SK-N-SH (cell line): ENCODE measurements around the gene KCTD17. TPM values are rescaled to one million over a fixed set of nuclear protein-coding genes. Genes with fewer than 3 reads are reported as not detected.

Experiments used
- CTCF ChIA-PET: fragments of 300-600, 350-600 bp; formaldehyde crosslinking; extraction: SDS; loops from one replicate; lab custom pipeline; 2021; lab: Yijun Ruan, JAX
- POLR2A ChIA-PET: fragments of 350-600 bp; sonication (Branson Sonifier 250); formaldehyde crosslinking; extraction: SDS; loops from one replicate; lab custom pipeline; 2020; ENCODE audit warnings: antibody characterized with exemption, inconsistent platforms; lab: Yijun Ruan, JAX
- DNase-seq: peaks from one replicate; pipeline ENCODE4 v3.0.0; 2012
- H2AFZ ChIP-seq: fragments of 200-600 bp; sonication (generic); 2 replicates; pipeline ENCODE4 v1.8.1; 2016; ENCODE audit warnings: antibody characterized with exemption, mild to moderate bottlenecking, low read depth
- H3F3A ChIP-seq: fragments of 200-600 bp; sonication (generic); replicated peaks from 2 replicates; pipeline ENCODE3; 2016; ENCODE audit warnings: antibody characterized with exemption, mild to moderate bottlenecking; ENCODE audit not compliant: insufficient read depth
- H3K27ac ChIP-seq, 2 experiments: fragments of 200-500 bp in 1 of 2; fragments of 200-600 bp in 1 of 2; sonication (Bioruptor generic) in 1 of 2; sonication (generic), shearing (Covaris generic) in 1 of 2; 2 replicates each; pipeline versions ENCODE4 v1.5.1 to v1.6.1; 2014 to 2016; ENCODE audit warnings: low read depth in 2 of 2, inconsistent platforms in 1 of 2, low read length in 1 of 2, mild to moderate bottlenecking in 1 of 2, mixed read lengths in 1 of 2
- H3K27me3 ChIP-seq: fragments of 200-600 bp; sonication (generic), shearing (Covaris generic); 2 replicates; pipeline ENCODE4 v1.6.1; 2016; ENCODE audit warnings: mixed run types; ENCODE audit not compliant: insufficient read depth
- H3K36me3 ChIP-seq, 2 experiments: fragments of 200-500 bp in 1 of 2; fragments of 200-600 bp in 1 of 2; sonication (Bioruptor generic) in 1 of 2; sonication (generic) in 1 of 2; replicated peaks in 1 of 2; 2 replicates each; pipeline versions ENCODE3 to v1.5.1; 2014 to 2016; ENCODE audit warnings: low read length in 1 of 2, mild to moderate bottlenecking in 1 of 2; ENCODE audit not compliant: insufficient read depth in 2 of 2, control insufficient read depth in 1 of 2
- H3K4me1 ChIP-seq, 2 experiments: fragments of 200-500 bp in 1 of 2; fragments of 200-600 bp in 1 of 2; sonication (Bioruptor generic) in 1 of 2; sonication (generic), shearing (Covaris generic) in 1 of 2; 2 replicates each; pipeline versions ENCODE4 v1.5.1 to v1.6.1; 2014 to 2016; ENCODE audit warnings: low read depth in 1 of 2, low read length in 1 of 2, mixed run types in 1 of 2; ENCODE audit not compliant: insufficient read depth in 2 of 2, control insufficient read depth in 1 of 2
- H3K4me2 ChIP-seq: fragments of 200-600 bp; sonication (generic), shearing (Covaris generic); 2 replicates; pipeline ENCODE4 v1.6.1; 2017; ENCODE audit warnings: mixed run types
- H3K4me3 ChIP-seq, 2 experiments: fragments of 200-500 bp in 1 of 2; fragments of 200-600 bp in 1 of 2; sonication (Bioruptor generic) in 1 of 2; sonication (generic), shearing (Covaris generic) in 1 of 2; 2 replicates each; pipeline versions ENCODE4 v1.5.1 to v1.8.1; 2014 to 2016; ENCODE audit warnings: low read depth in 2 of 2, inconsistent platforms in 1 of 2, low read length in 1 of 2, mild to moderate bottlenecking in 1 of 2, mixed read lengths in 1 of 2, moderate library complexity in 1 of 2
- H3K79me2 ChIP-seq: fragments of 200-600 bp; sonication (generic); 2 replicates; pipeline ENCODE4 v1.8.1; 2017; ENCODE audit warnings: mild to moderate bottlenecking; ENCODE audit not compliant: insufficient read depth
- H3K9ac ChIP-seq: fragments of 200-600 bp; sonication (generic); 2 replicates; pipeline ENCODE4 v1.6.1; 2017; ENCODE audit warnings: mixed run types
- H3K9me2 ChIP-seq: fragments of 200-600 bp; sonication (generic); 2 replicates; pipeline ENCODE4 v1.6.1; 2017; ENCODE audit warnings: mixed run types
- H3K9me3 ChIP-seq: fragments of 200-600 bp; sonication (generic); 2 replicates; pipeline ENCODE4 v1.6.1; 2017; ENCODE audit warnings: mixed run types, mild to moderate bottlenecking, moderate library complexity
- H4K20me1 ChIP-seq: fragments of 200-600 bp; sonication (generic); 2 replicates; pipeline ENCODE4 v1.6.1; 2017; ENCODE audit warnings: mild to moderate bottlenecking, mixed run types; ENCODE audit not compliant: insufficient read depth
- CHD2 ChIP-seq: fragments of 150-350 bp; IDR thresholded peaks from 2 replicates; pipeline ENCODE4 v1.6.1; 2018; ENCODE audit warnings: low read length; ENCODE audit not compliant: partially characterized antibody
- CTCF ChIP-seq: fragments of 200-600 bp; sonication (generic); IDR thresholded peaks from 2 replicates; pipeline ENCODE4 v1.6.1; 2017; ENCODE audit warnings: antibody characterized with exemption, mild to moderate bottlenecking, moderate library complexity
- FOXJ3 ChIP-seq: sonication (generic); formaldehyde crosslinking; IDR thresholded peaks from 2 replicates; pipeline ENCODE4 v1.5.1; 2020; ENCODE audit warnings: mild to moderate bottlenecking, missing genetic modification reagents
- GABPA ChIP-seq: IDR thresholded peaks from 2 replicates; pipeline ENCODE4 v1.4.0; 2012; ENCODE audit warnings: low read depth, mild to moderate bottlenecking
- GATA2 ChIP-seq: sonication (generic); formaldehyde crosslinking; IDR thresholded peaks from 2 replicates; pipeline ENCODE4 v1.5.0; 2020; ENCODE audit warnings: mild to moderate bottlenecking, missing genetic modification reagents
- JUND ChIP-seq: IDR thresholded peaks from 2 replicates; pipeline ENCODE4 v1.4.0; 2012
- MAX ChIP-seq: IDR thresholded peaks from 2 replicates; pipeline ENCODE4 v1.4.0; 2012; ENCODE audit warnings: low read depth
- MEF2A ChIP-seq: IDR thresholded peaks from 2 replicates; pipeline ENCODE4 v1.4.0; 2012; ENCODE audit warnings: low read depth, borderline replicate concordance
- RAD21 ChIP-seq: IDR thresholded peaks from 2 replicates; pipeline ENCODE4 v1.6.1; 2012; ENCODE audit warnings: mild to moderate bottlenecking, low read length
- RCOR1 ChIP-seq: fragments of 150-350 bp; IDR thresholded peaks from 2 replicates; pipeline ENCODE4 v1.6.1; 2017; ENCODE audit warnings: antibody characterized with exemption, low read length
- REST ChIP-seq: IDR thresholded peaks from 2 replicates; pipeline ENCODE4 v1.6.1; 2012; ENCODE audit warnings: mild to moderate bottlenecking, low read depth, low read length, moderate library complexity
- YY1 ChIP-seq: IDR thresholded peaks from 2 replicates; pipeline ENCODE4 v1.4.0; 2012; ENCODE audit warnings: low read depth, mild to moderate bottlenecking
- ZBTB33 ChIP-seq: IDR thresholded peaks from 2 replicates; pipeline ENCODE4 v1.4.0; 2012; ENCODE audit warnings: low read depth, borderline replicate concordance
- WGBS: methylation state at CpG from one replicate; pipeline ENCODE4 v1.1.6; 2017; ENCODE audit warnings: low lambda C conversion rate; 5-methylcytosine and 5-hydroxymethylcytosine counted together
- polyA plus RNA-seq, 3 experiments: library from polyadenylated mRNA; depleted of rRNA; stranded (reverse); fragments of >200 nt; gene quantifications; 2 replicates each; pipeline ENCODE4 v1.2.3, GENCODE V29; 2012
- TF ChIP-seq, protein P1 (sequence below): fragments of 150-350 bp; IDR thresholded peaks from 2 replicates; pipeline ENCODE4 v1.6.1; 2016; ENCODE audit warnings: mild to moderate bottlenecking, low read depth, low read length
- TF ChIP-seq, protein P2 (sequence below): IDR thresholded peaks from 2 replicates; pipeline ENCODE4 v1.4.0; 2012; ENCODE audit warnings: low read depth, borderline replicate concordance

Gene KCTD17
- polyA plus RNA-seq, 1 of the 3 experiments (the other 2 are of a cell fraction), result 57.8 TPM

DNA sequence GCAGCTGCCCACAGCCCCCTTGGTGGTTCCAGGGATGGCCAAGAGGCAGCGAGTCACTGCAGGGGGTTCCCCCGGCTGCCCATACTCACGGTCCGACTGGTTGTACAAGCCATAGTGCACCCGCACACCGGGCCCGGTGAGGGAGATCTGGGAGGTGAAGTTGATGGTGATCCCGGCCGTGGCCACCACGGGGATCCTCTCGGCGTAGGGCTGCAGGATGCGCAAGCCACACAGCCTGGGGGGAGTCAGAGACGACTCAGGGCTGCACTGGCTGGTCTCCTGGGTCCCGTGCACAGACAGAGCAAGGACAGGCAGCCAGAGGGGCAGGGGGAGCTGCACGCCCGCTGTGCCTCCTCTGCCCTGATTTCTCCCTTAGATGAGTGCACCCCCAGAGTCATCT lies 23.5 kb downstream of the KCTD17 start:
- no peaks in the 10 kb centered on the region for H3K36me3 ChIP-seq
- no peak overlapping the region for H3K9ac ChIP-seq
- no peaks in the 10 kb centered on the region for H3K79me2 ChIP-seq
- H3F3A ChIP-seq, result no peaks in the 10 kb centered on the region
- H3K27me3 ChIP-seq, result peaks cover 36% of the 10 kb centered on the region
- 12% methylated on average over 9 of the region's 17 CpGs for WGBS
- no peaks in the 10 kb centered on the region for H4K20me1 ChIP-seq
- H3K9me3 ChIP-seq, result no peaks in the 10 kb centered on the region
- POLR2A ChIA-PET, result no interaction called here
- TF ChIP-seq YY1 (no peak), CTCF (no peak), MEF2A (no peak), GABPA (no peak), ZBTB33 (no peak)
- TF ChIP-seq, protein P1, sequence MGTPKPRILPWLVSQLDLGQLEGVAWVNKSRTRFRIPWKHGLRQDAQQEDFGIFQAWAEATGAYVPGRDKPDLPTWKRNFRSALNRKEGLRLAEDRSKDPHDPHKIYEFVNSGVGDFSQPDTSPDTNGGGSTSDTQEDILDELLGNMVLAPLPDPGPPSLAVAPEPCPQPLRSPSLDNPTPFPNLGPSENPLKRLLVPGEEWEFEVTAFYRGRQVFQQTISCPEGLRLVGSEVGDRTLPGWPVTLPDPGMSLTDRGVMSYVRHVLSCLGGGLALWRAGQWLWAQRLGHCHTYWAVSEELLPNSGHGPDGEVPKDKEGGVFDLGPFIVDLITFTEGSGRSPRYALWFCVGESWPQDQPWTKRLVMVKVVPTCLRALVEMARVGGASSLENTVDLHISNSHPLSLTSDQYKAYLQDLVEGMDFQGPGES, result no peak
- DNase-seq, result no peak
- no peak overlapping the region for H3K27ac ChIP-seq
- CTCF ChIA-PET, result interaction anchor here (0.6 to 1.9 kb wide), 3 partner anchors 11 to 124 kb away, joined by 3 to 8 read pairs (median 6); no protein-coding TSS in a partner anchor
- H3K4me3 ChIP-seq, result no peak overlapping the region
- no peaks in the 10 kb centered on the region for H3K9me2 ChIP-seq
- no peak overlapping the region for H3K4me2 ChIP-seq
- H3K4me1 ChIP-seq, result no peaks in the 10 kb centered on the region
- no peak overlapping the region for H2AFZ ChIP-seq

GRCh38 chr22:37075822-37076433 lies 24.4 kb downstream of the KCTD17 start:
- Histone ChIP-seq H3K27ac (no peak overlapping the region), H3K4me3 (no peak overlapping the region), H3F3A (no peaks in the 10 kb centered on the region), H3K9ac (no peak overlapping the region), H2AFZ (no peak overlapping the region), H3K9me3 (no peaks in the 10 kb centered on the region), H4K20me1 (no peaks in the 10 kb centered on the region), H3K27me3 (peaks cover 30% of the 10 kb centered on the region), H3K9me2 (no peaks in the 10 kb centered on the region), H3K79me2 (no peaks in the 10 kb centered on the region), H3K36me3 (no peaks in the 10 kb centered on the region), H3K4me2 (no peak overlapping the region), H3K4me1 (no peaks in the 10 kb centered on the region)
- ChIA-PET POLR2A (no interaction called here), CTCF (interaction anchor here (0.6 to 1.9 kb wide), 10 partner anchors 9 to 183 kb away, joined by 3 to 26 read pairs (median 3); no protein-coding TSS in a partner anchor)
- WGBS, result 78% methylated on average over 7 of the region's 9 CpGs
- DNase-seq, result no peak
- no peak for TF ChIP-seq GATA2 (CRISPR knock-in tag)
- no peak for TF ChIP-seq MAX
- no peak for TF ChIP-seq REST
- TF ChIP-seq FOXJ3 (CRISPR knock-in tag), result no peak
- no peak for TF ChIP-seq JUND
- TF ChIP-seq, protein P1, result no peak
- TF ChIP-seq RAD21, result no peak
- TF ChIP-seq CHD2, result no peak
- TF ChIP-seq GABPA, result no peak
- TF ChIP-seq, protein P2, sequence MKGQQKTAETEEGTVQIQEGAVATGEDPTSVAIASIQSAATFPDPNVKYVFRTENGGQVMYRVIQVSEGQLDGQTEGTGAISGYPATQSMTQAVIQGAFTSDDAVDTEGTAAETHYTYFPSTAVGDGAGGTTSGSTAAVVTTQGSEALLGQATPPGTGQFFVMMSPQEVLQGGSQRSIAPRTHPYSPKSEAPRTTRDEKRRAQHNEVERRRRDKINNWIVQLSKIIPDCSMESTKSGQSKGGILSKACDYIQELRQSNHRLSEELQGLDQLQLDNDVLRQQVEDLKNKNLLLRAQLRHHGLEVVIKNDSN, result no peak
- TF ChIP-seq RCOR1, result no peak
